ENCODE measurements around the gene IL5. TPM values are rescaled to one million over a fixed set of nuclear protein-coding genes. Genes with fewer than 3 reads are reported as not detected.

The IL5 gene
- total and polyA plus RNA-seq, 2 experiments from 2014 or later, result not detected

GRCh38 chr5:132504746-132505145 lies 38.6 kb downstream of the IL5 start:
- H3K4me3 Mint-ChIP-seq, result no peak overlapping the region
- ATAC-seq, result no peak

More at GRCh38 chr5:132504746-132505145, 38.6 kb downstream of the IL5 start:
- Histone ChIP-seq H3K36me3 (ENCODE audit: insufficient read depth) (no peaks in the 10 kb centered on the region), H2AFZ (no peak overlapping the region), H3K27ac (ENCODE audit: low read depth) (no peak overlapping the region), H3K4me1 (ENCODE audit: insufficient read depth) (no peaks in the 10 kb centered on the region), H3K79me2 (replicated peaks; ENCODE audit: insufficient read depth) (no peaks in the 10 kb centered on the region), H3K9me2 (ENCODE audit: insufficient read depth) (no peaks in the 10 kb centered on the region), H3K4me3 (no peak overlapping the region), H3F3A (replicated peaks; ENCODE audit: low read depth) (no peaks in the 10 kb centered on the region), H4K20me1 (replicated peaks; ENCODE audit: insufficient read depth) (no peaks in the 10 kb centered on the region), H3K4me2 (no peak overlapping the region), H3K27me3 (ENCODE audit: insufficient read depth) (no peaks in the 10 kb centered on the region)
- H3K27me3 Mint-ChIP-seq (ENCODE audit: insufficient read depth, low read depth, poor library complexity), result no peaks in the 10 kb centered on the region
- TF ChIP-seq CTCF (conservative IDR thresholded peaks at IDR 0.05; ENCODE audit: low read depth in 2 of 2) (no peak), REST (IDR thresholded peaks at IDR 0.05; ENCODE audit: unreplicated experiment) (no peak), STAT1 (IDR thresholded peaks at IDR 0.05; ENCODE audit: unreplicated experiment) (no peak), JUNB (IDR thresholded peaks at IDR 0.05; ENCODE audit: unreplicated experiment) (no peak), ZNF462 (CRISPR knock-in tag; IDR thresholded peaks at IDR 0.05) (no peak), ZNF331 (CRISPR knock-in tag; IDR thresholded peaks at IDR 0.05; ENCODE audit: low read depth) (no peak), POLR2AphosphoS5 (IDR thresholded peaks at IDR 0.05; ENCODE audit: low read depth) (no peak), CREB1 (CRISPR knock-in tag; IDR thresholded peaks at IDR 0.05; ENCODE audit: low read depth) (no peak), NANOG (IDR thresholded peaks at IDR 0.05; ENCODE audit: borderline replicate concordance) (no peak), ETS1 (IDR thresholded peaks at IDR 0.05) (no peak)
- H3K27ac Mint-ChIP-seq, result no peak overlapping the region
- H3K9me3 Mint-ChIP-seq, result no peaks in the 10 kb centered on the region
- 0 out of 3 replicates have a peak, but pooled peaks cover 2% of the 10 kb centered on the region for H3K4me1 Mint-ChIP-seq
- H3K36me3 Mint-ChIP-seq (ENCODE audit: low read depth), result no peaks in the 10 kb centered on the region; the same call in 2 of the 3 replicates
- DNase-seq (ENCODE audit: low spot score), result no peak
